ENCODE measurements around the gene SLC24A3. TPM values are rescaled to one million over a fixed set of nuclear protein-coding genes. Genes with fewer than 3 reads are reported as not detected.

The SLC24A3 gene
- total RNA-seq, 1 donor from 2014 or later, result not detected

GRCh38 chr20:19527509-19527908, 315.1 kb downstream of the SLC24A3 start:
- DNase-seq (no peak), ATAC-seq (ENCODE audit: low read depth) (no peak)
- no peak overlapping the region for H3K4me3 Mint-ChIP-seq
- ChIA-PET CTCF (no interaction called here), POLR2A (no interaction called here)
- no peaks in the 10 kb centered on the region for H3K4me1 Mint-ChIP-seq
- no peaks in the 10 kb centered on the region for H3K9me3 Mint-ChIP-seq
- no peaks in the 10 kb centered on the region for H3K36me3 Mint-ChIP-seq (ENCODE audit: low read depth)
- no peak for TF ChIP-seq CTCF (IDR thresholded peaks at IDR 0.05)
- intact Hi-C loops (cut with micrococcal nuclease), result no loop called here
- H3K27me3 Mint-ChIP-seq, result peaks cover 3% of the 10 kb centered on the region
- no peak overlapping the region for H3K27ac Mint-ChIP-seq

- no peaks in the 10 kb centered on the region for H3K9me3 Mint-ChIP-seq
- no peaks in the 10 kb centered on the region for H3K4me1 Mint-ChIP-seq
- TF ChIP-seq CTCF (IDR thresholded peaks at IDR 0.05), result no peak
- DNase-seq (no peak), ATAC-seq (ENCODE audit: low read depth) (no peak)
- intact Hi-C loops (cut with micrococcal nuclease), result no loop called here
- no peak overlapping the region for H3K27ac Mint-ChIP-seq
- no peaks in the 10 kb centered on the region for H3K36me3 Mint-ChIP-seq (ENCODE audit: low read depth)
- no peak overlapping the region for H3K4me3 Mint-ChIP-seq
- POLR2A ChIA-PET, result no interaction called here
- CTCF ChIA-PET, result no interaction called here
- H3K27me3 Mint-ChIP-seq, result peaks cover 3% of the 10 kb centered on the region
These were observed 316.0 kb downstream of the SLC24A3 start for GRCh38 chr20:19528286-19529030.

- peaks cover under 1% of the 10 kb centered on the region for H3K9me3 Mint-ChIP-seq
- no peak overlapping the region for H3K27ac Mint-ChIP-seq
- POLR2A ChIA-PET, result no interaction called here
- no peak overlapping the region for H3K4me3 Mint-ChIP-seq
- ATAC-seq (ENCODE audit: low read depth) (no peak), DNase-seq (no peak)
- intact Hi-C loops (cut with micrococcal nuclease), result no loop called here
- H3K36me3 Mint-ChIP-seq (ENCODE audit: low read depth), result no peaks in the 10 kb centered on the region
- H3K27me3 Mint-ChIP-seq, result peaks cover 2% of the 10 kb centered on the region
- no peaks in the 10 kb centered on the region for H3K4me1 Mint-ChIP-seq
- no peak for TF ChIP-seq CTCF (IDR thresholded peaks at IDR 0.05)
- CTCF ChIA-PET, result no interaction called here
These were observed 317.6 kb downstream of the SLC24A3 start for GRCh38 chr20:19530006-19530405.

- no peak for TF ChIP-seq CTCF (IDR thresholded peaks at IDR 0.05)
- H3K27ac Mint-ChIP-seq, result no peak overlapping the region
- ChIA-PET CTCF (no interaction called here), POLR2A (no interaction called here)
- DNase-seq (no peak), ATAC-seq (ENCODE audit: low read depth) (no peak)
- H3K9me3 Mint-ChIP-seq, result peaks cover 7% of the 10 kb centered on the region
- intact Hi-C loops (cut with micrococcal nuclease), result no loop called here
- H3K4me1 Mint-ChIP-seq, result no peaks in the 10 kb centered on the region
- H3K27me3 Mint-ChIP-seq, result no peaks in the 10 kb centered on the region
- no peaks in the 10 kb centered on the region for H3K36me3 Mint-ChIP-seq (ENCODE audit: low read depth)
- H3K4me3 Mint-ChIP-seq, result no peak overlapping the region
These were observed 319.0 kb downstream of the SLC24A3 start for GRCh38 chr20:19531446-19531845.

GRCh38 chr20:19538556-19538955, 326.1 kb downstream of the SLC24A3 start:
- H3K36me3 Mint-ChIP-seq (ENCODE audit: low read depth), result no peaks in the 10 kb centered on the region
- no peak for TF ChIP-seq CTCF (IDR thresholded peaks at IDR 0.05)
- peaks cover 4% of the 10 kb centered on the region for H3K27me3 Mint-ChIP-seq
- ATAC-seq (ENCODE audit: low read depth) (no peak), DNase-seq (no peak)
- H3K4me3 Mint-ChIP-seq, result no peak overlapping the region
- ChIA-PET CTCF (no interaction called here), POLR2A (no interaction called here)
- intact Hi-C loops (cut with micrococcal nuclease), result no loop called here
- H3K9me3 Mint-ChIP-seq, result peaks cover 7% of the 10 kb centered on the region
- no peak overlapping the region for H3K27ac Mint-ChIP-seq
- no peaks in the 10 kb centered on the region for H3K4me1 Mint-ChIP-seq
